NCI-H446 treated with DMSO at 0.1 percent for 48 hours (cell line): Measurements from ENCODE around the gene DCAF4.
"Not testable (repeated sequence)": the region's sequence is repeated elsewhere in the genome, so short reads cannot be mapped to it uniquely, and the experiment has no call there.

Experiments used
- DNase-seq: peaks from one replicate; lab custom pipeline; 2025; lab: John Stamatoyannopoulos, UW

The DCAF4 gene

GRCh38 chr14:72932893-72933292 lies 6.6 kb downstream of the DCAF4 start:
- DNase-seq: no peak

GRCh38 chr14:72939630-72940029 lies 13.4 kb downstream of the DCAF4 start:
- no peak for DNase-seq

- no peak for DNase-seq
Measured at GRCh38 chr14:72941286-72941985, 15.2 kb downstream of the DCAF4 start.

- DNase-seq: no peak
Measured at GRCh38 chr14:72942934-72943333, 16.7 kb downstream of the DCAF4 start.

GRCh38 chr14:72943876-72944430 lies 17.7 kb downstream of the DCAF4 start:
- no peak for DNase-seq

GRCh38 chr14:72945356-72946027 lies 19.2 kb downstream of the DCAF4 start:
- no peak for DNase-seq

- DNase-seq: no peak
Measured at GRCh38 chr14:72946491-72946890, 20.2 kb downstream of the DCAF4 start.

- DNase-seq: no peak
Measured at GRCh38 chr14:72947366-72948160, 21.3 kb downstream of the DCAF4 start.

- DNase-seq: no peak
Measured at GRCh38 chr14:72948481-72949138, 22.3 kb downstream of the DCAF4 start.

GRCh38 chr14:72952171-72952570 lies 25.9 kb downstream of the DCAF4 start:
- DNase-seq: no peak

GRCh38 chr14:72956741-72957140 lies 30.5 kb downstream of the DCAF4 start:
- DNase-seq: not testable (repeated sequence)

GRCh38 chr14:72957213-72957612 lies 30.9 kb downstream of the DCAF4 start:
- no peak for DNase-seq

- no peak for DNase-seq
Measured at GRCh38 chr14:72958548-72958947, 32.3 kb downstream of the DCAF4 start.

GRCh38 chr14:72961016-72961415 lies 34.8 kb downstream of the DCAF4 start:
- DNase-seq: not testable (repeated sequence)

GRCh38 chr14:72961579-72962335 lies 35.5 kb downstream of the DCAF4 start:
- no peak for DNase-seq

GRCh38 chr14:72962336-72962754 lies 36.1 kb downstream of the DCAF4 start:
- not testable (repeated sequence) for DNase-seq

- peak; percentile 12 for DNase-seq
Measured at GRCh38 chr14:72962829-72963312, 36.6 kb downstream of the DCAF4 start.

GRCh38 chr14:72965249-72965648 lies 39.0 kb downstream of the DCAF4 start:
- DNase-seq: no peak

GRCh38 chr14:72966038-72966437 lies 39.8 kb downstream of the DCAF4 start:
- no peak for DNase-seq

GRCh38 chr14:72968316-72968715 lies 42.1 kb downstream of the DCAF4 start:
- no peak for DNase-seq

- DNase-seq: no peak
Measured at GRCh38 chr14:72970058-72970630, 43.9 kb downstream of the DCAF4 start.
